ENCODE data around the gene RIPOR3.
A peak's percentile ranks its signal among the peaks of the same experiment; 100 is the strongest.

Gene RIPOR3

DNA sequence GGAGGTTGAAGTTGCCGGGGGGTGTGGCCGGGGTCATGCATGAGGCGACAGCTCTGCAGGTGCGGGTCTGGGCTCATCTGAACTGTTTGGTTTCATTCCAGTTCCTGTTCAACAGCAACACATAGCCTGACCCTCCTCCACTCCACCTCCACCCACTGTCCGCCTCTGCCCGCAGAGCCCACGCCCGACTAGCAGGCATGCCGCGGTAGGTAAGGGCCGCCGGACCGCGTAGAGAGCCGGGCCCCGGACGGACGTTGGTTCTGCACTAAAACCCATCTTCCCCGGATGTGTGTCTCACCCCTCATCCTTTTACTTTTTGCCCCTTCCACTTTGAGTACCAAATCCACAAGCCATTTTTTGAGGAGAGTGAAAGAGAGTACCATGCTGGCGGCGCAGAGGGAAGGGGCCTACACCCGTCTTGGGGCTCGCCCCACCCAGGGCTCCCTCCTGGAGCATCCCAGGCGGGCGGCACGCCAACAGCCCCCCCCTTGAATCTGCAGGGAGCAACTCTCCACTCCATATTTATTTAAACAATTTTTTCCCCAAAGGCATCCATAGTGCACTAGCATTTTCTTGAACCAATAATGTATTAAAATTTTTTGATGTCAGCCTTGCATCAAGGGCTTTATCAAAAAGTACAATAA, 108.6 kb downstream of the RIPOR3 start:
- in situ Hi-C loops (cut with MboI; ENCODE audit: low sequenced_read_pairs, unreplicated experiment): no loop called here
- no peak for DNase-seq (ENCODE audit: low spot score)
- TF ChIP-seq CTCF (IDR thresholded peaks at IDR 0.05; ENCODE audit: borderline replicate concordance, control extremely low read depth, extremely low read depth, insufficient read depth, missing control alignments): no peak

GRCh38 chr20:50582092-50582491, 109.2 kb downstream of the RIPOR3 start:
- TF ChIP-seq CTCF (IDR thresholded peaks at IDR 0.05; ENCODE audit: borderline replicate concordance, control extremely low read depth, extremely low read depth, insufficient read depth, missing control alignments): no peak
- in situ Hi-C loops (cut with MboI; ENCODE audit: low sequenced_read_pairs, unreplicated experiment): no loop called here

DNA sequence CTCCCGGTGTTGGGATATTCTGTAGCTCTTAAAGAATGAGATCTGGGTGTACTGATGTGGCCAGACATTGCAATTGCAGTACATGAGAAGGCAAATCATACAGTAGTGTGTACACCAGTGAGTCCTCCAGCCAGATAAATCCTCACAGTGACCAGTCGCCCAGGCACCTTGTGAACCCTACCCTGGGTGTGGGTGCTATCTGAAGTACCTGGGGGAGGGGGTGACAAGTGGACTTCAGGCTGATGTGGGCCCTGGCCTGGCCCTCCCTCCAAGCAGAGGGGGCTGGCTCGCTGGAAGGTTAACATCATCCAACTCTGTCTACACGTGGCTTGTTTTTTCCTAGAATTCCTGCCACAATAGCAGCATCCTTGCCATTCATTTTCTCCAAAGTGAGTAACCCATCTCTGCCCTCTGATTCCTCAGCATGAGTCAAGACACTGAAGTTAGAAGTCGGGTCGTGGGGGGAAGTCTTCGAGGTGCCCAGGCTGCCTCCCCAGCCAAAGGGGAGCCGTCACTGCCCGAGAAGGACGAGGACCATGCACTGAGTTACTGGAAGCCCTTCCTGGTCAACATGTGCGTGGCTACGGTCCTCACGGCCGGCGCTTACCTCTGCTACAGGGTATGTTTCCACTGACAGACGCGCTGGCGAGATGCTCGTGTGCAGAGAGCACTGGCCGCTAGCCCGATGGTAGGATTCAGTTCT, 110.3 kb downstream of the RIPOR3 start:
- in situ Hi-C loops (cut with MboI; ENCODE audit: low sequenced_read_pairs, unreplicated experiment): no loop called here
- DNase-seq (ENCODE audit: low spot score): no peak

More at GRCh38 chr20:50582092-50582491, 109.2 kb downstream of the RIPOR3 start:
- DNase-seq (ENCODE audit: low spot score): no peak

DNA sequence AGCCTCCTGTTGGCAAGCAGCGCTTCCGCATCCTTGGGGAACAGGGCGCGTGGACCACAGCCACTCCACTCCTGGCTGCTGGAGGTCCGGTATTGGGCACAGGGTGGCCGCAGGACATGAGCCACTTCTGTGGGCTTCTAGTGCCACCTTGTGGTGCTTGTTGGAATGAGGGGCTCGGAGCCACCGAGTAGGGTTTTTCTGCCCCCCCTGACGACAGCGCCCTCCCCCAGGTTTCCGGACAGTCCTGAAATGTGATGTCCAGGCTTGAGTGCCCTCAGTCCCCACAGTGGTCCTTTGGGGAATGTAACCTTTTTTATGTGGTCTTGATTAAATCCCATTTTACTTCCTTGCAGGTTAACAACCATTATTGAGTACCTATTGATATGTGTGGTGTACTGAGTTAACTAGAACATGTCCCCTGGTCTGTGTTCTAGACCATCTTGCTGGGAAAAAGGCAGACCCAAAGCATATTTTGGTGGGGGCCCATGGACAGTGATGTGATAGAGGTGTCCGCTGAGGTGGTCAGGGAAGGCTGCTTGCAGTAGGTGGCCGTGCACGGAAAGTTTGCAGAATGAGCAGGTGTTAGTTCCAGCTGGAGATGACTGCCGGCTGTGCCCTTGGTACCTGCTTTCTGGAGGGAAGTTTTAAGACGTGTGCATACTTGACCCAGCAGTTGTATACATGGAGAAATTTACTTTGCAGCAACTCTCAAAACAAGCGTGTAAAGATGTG, 111.2 kb downstream of the RIPOR3 start:
- in situ Hi-C loops (cut with MboI; ENCODE audit: low sequenced_read_pairs, unreplicated experiment): no loop called here
- peak; percentile 62 for TF ChIP-seq CTCF (IDR thresholded peaks at IDR 0.05; ENCODE audit: borderline replicate concordance, control extremely low read depth, extremely low read depth, insufficient read depth, missing control alignments)
- peak; percentile 79 for DNase-seq (ENCODE audit: low spot score)

More for the DNA sequence above, 110.3 kb downstream of the RIPOR3 start:
- no peak for TF ChIP-seq CTCF (IDR thresholded peaks at IDR 0.05; ENCODE audit: borderline replicate concordance, control extremely low read depth, extremely low read depth, insufficient read depth, missing control alignments)

- in situ Hi-C loops (cut with MboI; ENCODE audit: low sequenced_read_pairs, unreplicated experiment): loop anchor here (10.0 kb wide), 2 partner anchors 115 to 395 kb away; no protein-coding TSS in a partner anchor
- DNase-seq (ENCODE audit: low spot score): no peak
- no peak for TF ChIP-seq CTCF (IDR thresholded peaks at IDR 0.05; ENCODE audit: borderline replicate concordance, control extremely low read depth, extremely low read depth, insufficient read depth, missing control alignments)
These were observed 111.8 kb downstream of the RIPOR3 start for GRCh38 chr20:50579511-50579910.

GRCh38 chr20:50578778-50579165, 112.6 kb downstream of the RIPOR3 start:
- TF ChIP-seq CTCF (IDR thresholded peaks at IDR 0.05; ENCODE audit: borderline replicate concordance, control extremely low read depth, extremely low read depth, insufficient read depth, missing control alignments): no peak
- in situ Hi-C loops (cut with MboI; ENCODE audit: low sequenced_read_pairs, unreplicated experiment): loop anchor here (10.0 kb wide), 2 partner anchors 114 to 394 kb away; no protein-coding TSS in a partner anchor
- no peak for DNase-seq (ENCODE audit: low spot score)
